HG03439 (cell line): ENCODE data around the gene NCF4.

ENCODE experiments used
- ATAC-seq: cut with Tn5 transposase; IDR thresholded peaks from one replicate; pipeline ENCODE4 v1.9.1; 2021; ENCODE audit warnings: mild to moderate bottlenecking, moderate library complexity; ENCODE audit not compliant: unreplicated experiment

The NCF4 gene

DNA sequence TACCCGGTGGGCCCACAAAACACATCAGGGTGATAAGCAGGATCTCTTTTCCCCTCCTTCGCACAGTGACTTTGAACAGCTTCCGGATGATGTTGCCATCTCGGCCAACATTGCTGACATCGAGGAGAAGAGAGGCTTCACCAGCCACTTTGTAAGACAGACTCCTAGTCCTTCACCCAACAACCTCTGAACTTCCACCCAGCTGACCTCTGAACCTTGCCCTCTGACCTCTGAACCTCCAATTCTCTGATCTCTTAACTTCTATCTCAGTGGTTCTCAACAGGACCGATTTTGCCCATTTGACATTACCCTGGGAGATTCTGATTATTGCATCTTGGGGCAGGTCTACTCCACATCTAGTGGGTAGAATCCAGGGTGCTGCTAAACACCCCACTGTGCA is 3.2 kb downstream of the NCF4 start:
- ATAC-seq: no peak

DNA sequence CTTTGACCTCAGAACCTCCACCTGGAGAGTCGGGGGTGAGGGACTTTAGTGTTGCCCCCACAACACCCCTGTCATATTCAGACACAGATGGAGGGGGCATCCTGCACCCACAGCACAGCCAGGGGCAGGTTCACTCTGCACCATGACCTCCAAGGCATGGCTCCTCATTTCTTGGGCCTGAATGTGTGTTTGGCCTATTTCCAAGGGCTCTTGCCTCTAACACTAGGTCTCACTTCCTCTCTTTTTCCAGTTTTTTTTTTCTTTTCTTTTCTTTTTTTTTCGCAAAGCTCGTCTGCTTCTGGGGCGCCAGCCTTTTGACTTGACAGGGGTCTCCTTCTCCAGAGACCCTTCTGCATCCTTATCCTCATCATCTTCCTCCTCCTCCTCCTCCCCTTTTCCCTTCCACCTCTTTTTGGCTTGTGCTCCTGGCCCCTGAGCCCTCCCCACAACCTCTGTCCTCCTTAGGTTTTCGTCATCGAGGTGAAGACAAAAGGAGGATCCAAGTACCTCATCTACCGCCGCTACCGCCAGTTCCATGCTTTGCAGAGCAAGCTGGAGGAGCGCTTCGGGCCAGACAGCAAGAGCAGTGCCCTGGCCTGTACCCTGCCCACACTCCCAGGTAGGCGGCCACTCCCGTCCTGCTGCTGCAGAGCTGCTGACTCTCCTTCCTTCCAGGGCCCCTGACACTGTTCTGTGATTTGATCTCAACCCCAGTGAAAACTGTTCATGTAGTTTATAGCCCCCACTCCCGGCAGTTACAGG is 3.8 kb downstream of the NCF4 start:
- ATAC-seq: no peak

DNA sequence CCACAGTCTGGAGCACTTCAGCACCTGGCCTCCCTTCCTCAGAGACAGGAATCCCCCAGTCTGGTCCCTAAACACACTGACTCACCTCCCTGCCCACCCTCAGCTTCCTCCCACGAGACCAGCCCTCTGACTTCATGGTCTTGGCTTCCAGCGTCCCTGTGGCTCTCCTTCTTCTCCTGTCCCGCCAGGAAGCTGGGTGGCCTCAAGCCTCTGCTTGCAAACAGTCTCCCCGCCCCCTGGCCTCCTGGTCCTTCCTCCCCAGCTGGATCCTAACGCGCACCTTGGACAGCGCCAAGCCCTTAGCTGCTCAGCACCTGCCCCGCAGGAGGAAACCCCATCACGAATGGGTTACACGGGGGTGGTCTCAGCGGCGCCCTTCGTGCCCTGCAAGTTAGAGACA is 4.5 kb downstream of the NCF4 start:
- ATAC-seq: no peak

DNA sequence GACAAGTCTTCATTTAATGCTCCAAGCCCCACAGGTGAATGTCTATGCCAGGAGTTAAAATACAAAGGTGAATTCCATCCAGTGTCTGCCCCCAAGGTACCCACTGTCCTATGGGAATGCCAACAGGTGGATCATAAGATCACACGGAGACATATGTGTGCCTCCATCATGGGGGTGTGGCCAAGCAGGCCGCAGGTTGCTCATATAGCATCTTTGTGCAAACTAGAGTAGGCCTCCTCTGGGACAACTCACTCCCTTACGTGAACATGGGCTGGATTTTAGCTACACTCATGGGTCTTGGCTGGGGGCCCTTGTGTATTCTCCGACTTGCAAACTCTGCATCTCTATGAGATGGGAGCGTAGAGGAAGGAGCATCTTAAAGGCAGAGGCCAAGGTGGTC is 6.9 kb downstream of the NCF4 start:
- no peak for ATAC-seq

DNA sequence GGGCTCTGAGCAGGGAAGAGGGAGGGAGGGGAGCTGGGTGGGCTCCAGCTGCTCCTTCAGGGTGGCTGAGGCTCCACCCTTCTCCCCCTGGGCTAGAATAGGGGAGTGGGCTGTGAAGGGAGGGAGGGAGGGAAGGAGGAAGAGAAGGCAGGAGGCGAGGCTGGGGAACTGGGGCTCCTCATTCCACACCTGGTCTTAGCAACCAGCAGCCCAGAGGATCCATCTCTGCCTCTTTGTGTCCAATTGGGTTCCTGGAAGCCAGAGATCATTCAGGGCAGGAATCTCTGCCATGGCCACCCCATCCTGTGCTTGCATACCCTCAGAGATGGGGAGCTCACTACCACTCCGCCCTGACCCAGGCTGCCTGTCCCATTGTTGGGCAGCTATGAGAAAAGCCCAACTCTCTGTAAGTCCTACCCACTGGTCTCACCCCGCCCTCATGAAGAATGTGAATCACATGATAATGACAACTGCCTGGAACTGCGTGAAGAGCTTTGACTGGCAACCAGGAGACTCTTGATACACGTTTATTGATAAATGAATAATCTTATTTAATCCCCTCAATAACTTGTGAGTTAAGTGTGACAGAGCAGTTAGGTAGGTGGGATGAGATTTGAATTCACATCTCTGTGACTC is 7.9 kb downstream of the NCF4 start:
- no peak for ATAC-seq

GRCh38 chr22:36870250-36870649 is 9.4 kb downstream of the NCF4 start:
- ATAC-seq: no peak

- ATAC-seq: no peak
Measured at GRCh38 chr22:36871669-36872081, 10.9 kb downstream of the NCF4 start.

- no peak for ATAC-seq
Measured at GRCh38 chr22:36872084-36872483, 11.3 kb downstream of the NCF4 start.

DNA sequence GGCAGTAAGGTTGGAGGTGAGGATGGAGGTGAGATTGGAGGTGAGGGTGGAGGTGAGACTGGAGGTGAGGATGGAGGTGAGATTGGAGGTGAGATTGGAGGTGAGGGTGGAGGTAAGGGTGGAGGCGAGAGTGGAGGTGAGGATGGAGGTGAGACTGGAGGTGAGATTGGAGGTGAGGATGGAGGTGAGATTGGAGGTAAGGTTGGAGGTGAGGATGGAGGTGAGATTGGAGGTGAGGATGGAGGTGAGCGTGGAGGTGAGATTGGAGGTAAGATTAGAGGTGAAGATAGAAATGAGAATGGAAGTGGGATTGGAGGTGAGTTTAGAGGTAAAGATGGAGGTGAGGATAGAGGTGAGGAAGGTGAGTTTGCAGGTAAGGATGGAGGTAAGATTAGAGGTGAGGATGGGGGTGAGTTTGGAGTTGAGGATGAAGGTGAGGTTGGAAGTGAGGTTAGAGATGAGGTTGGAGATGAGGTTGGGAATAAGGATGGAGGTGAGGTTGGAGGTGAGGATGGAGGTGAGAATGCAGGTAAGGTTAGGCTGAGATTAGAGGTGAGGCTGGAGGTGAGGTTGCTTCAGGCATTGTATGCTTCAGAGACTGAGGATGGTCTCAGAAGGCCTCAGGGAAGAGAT is 12.2 kb downstream of the NCF4 start:
- ATAC-seq: no peak

GRCh38 chr22:36873614-36874308 is 13.0 kb downstream of the NCF4 start:
- ATAC-seq: peak; percentile 63

GRCh38 chr22:36874309-36874696 is 13.5 kb downstream of the NCF4 start:
- ATAC-seq: no peak

DNA sequence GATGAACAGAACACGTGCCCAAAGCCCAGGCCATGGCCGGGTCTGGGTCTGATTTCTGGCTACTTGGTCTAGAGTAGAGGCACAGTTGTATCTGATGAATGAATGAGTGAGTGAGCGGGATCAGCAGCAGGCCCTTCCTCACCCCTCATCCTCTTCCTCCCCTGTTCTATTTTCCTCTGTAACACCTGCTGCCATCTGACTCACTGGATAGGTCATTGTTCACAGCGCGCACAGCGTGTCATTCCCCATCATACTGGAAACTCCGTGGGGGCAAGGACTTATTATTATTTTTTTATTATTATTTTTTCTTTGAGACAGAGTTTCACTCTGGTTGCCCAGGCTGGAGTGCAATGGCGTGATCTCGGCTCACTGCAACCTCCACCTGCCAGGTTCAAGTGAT is 13.9 kb downstream of the NCF4 start:
- no peak for ATAC-seq

DNA sequence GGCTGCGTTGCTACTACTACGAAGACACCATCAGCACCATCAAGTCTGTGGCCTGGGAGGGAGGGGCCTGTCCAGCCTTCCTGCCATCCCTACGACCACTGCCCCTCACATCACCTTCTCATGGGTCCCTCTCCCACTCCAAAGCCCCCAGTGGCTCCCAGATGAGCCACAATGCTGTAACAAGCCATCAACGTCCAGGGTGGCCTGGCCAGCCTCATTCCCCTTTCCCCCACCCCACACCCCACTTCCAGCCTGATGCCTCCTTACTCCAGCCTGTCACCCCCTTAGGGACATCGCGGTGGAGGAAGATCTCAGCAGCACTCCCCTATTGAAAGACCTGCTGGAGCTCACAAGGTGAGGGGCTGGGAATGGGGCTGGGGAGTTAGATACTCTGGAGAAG is 14.9 kb downstream of the NCF4 start:
- ATAC-seq: no peak

- no peak for ATAC-seq
Measured at GRCh38 chr22:36879775-36880174, 19.0 kb downstream of the NCF4 start.

DNA sequence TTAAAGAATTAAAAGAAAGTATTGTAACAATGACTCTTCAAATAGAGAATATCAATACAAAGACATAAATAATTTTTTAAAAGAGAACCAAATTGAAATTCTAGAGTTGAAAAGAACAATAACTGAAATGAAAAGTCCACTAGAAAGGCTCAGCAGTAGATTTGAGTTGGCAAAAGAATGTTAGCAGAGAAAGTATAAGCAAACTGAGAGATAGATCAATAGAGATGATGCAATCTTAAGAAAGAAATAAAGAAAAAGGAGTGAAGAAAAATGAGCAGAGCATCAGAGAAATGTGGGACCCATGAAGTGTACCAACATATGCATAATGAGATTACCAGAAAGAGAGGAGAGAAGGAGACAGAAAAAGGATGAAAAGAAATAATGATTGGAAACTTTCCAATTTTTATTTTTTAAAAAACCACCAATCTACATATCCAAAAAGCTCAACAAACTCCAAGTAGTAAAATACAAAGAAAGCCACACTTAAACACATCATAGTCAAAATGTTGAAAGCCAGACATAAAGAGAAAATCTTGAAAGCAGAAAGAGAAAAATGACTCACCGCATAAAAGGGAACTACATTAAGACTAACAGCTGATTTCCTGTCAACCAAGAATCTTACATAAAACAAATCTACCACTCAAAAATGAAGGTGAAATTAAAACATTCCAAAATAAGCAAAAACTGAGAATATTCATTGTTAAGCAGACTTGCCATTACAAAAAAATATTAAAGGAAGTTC is 20.9 kb downstream of the NCF4 start:
- ATAC-seq: no peak

GRCh38 chr22:36884349-36885158 is 23.7 kb downstream of the NCF4 start:
- no peak for ATAC-seq

GRCh38 chr22:36885474-36885873 is 24.7 kb downstream of the NCF4 start:
- no peak for ATAC-seq

DNA sequence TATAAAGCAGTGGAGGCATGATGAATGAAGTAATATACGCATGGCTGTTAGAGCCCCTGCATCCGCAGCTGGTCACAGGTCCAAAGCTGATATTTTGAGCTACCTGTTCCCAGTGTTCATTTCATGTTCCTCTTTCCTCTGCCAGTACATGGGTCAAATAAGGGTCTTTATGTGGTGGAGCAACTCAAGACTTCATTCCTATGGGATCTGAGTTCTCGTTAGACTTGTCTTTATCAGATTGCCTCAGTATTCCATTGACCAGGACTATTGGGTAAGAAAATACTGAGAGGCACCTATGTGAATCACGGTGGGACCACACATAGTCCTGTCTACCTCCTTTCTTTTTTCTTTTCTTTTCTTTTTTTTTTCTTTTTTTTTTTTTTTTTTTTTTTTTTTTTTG is 25.2 kb downstream of the NCF4 start:
- no peak for ATAC-seq

DNA sequence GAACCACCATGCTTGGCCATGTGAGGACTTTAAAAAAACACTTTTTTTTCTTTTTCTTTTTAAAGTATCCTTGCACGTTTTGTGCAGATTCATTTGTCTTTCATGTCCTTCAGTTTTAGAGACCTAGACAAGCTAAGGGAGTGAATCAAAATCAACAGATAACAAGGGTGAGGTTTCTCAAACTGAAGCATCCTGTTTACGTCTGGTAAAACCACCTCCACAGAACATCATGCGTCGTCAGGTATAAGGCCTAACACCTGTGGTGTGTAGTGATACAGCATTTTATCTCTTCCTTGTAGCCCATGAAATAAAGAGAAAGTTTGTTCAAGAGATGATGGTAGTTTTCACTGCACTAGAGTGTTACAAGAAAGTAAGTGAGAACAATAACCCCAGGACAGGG is 26.4 kb downstream of the NCF4 start:
- no peak for ATAC-seq

GRCh38 chr22:36891646-36892045 is 30.8 kb downstream of the NCF4 start:
- no peak for ATAC-seq
